Neural cell (in vitro differentiated cells): ENCODE data around the gene LRRC8D. TPM values are rescaled to one million over a fixed set of nuclear protein-coding genes. Genes with fewer than 3 reads are reported as not detected.

ENCODE experiments used
- H2AFZ ChIP-seq: fragments of 200-600, 300-800 bp; sonication (generic), shearing (Covaris generic); 2 replicates; pipeline ENCODE4 v1.6.0; 2014; ENCODE audit warnings: low read depth, mild to moderate bottlenecking, antibody characterized with exemption, low read length, moderate library complexity
- H3F3A ChIP-seq: fragments of 200-600 bp; shearing (Covaris generic); 2 replicates; pipeline ENCODE4 v1.6.1; 2016; ENCODE audit warnings: mild to moderate bottlenecking, moderate library complexity, mixed read lengths, antibody characterized with exemption, low read length; ENCODE audit not compliant: insufficient read depth, poor library complexity, severe bottlenecking
- H3K27ac ChIP-seq: fragments of 200-600, 300-800 bp; sonication (generic), shearing (Covaris generic); 2 replicates; pipeline ENCODE4 v1.5.1; 2014; ENCODE audit warnings: mild to moderate bottlenecking, low read length, moderate library complexity
- H3K27me3 ChIP-seq: fragments of 300-800, 200-600 bp; sonication (generic), shearing (Covaris generic); 2 replicates; pipeline ENCODE4 v1.6.0; 2014; ENCODE audit warnings: mild to moderate bottlenecking, low read depth, low read length, moderate library complexity; ENCODE audit not compliant: insufficient read depth
- H3K36me3 ChIP-seq: fragments of 300-800, 200-600 bp; sonication (generic), shearing (Covaris generic); 2 replicates; pipeline ENCODE4 v1.5.1; 2014; ENCODE audit warnings: mild to moderate bottlenecking, antibody characterized with exemption, low read length, moderate library complexity; ENCODE audit not compliant: insufficient read depth
- H3K4me2 ChIP-seq: fragments of 300-800, 200-600 bp; sonication (generic), shearing (Covaris generic); 2 replicates; pipeline ENCODE4 v1.6.0; 2014; ENCODE audit warnings: mild to moderate bottlenecking, low read length
- H3K4me3 ChIP-seq: fragments of 300-800, 200-600 bp; sonication (generic), shearing (Covaris generic); 2 replicates; pipeline ENCODE4 v1.5.1; 2014; ENCODE audit warnings: mild to moderate bottlenecking, low read length, moderate library complexity
- H3K79me2 ChIP-seq: fragments of 200-600 bp; shearing (Covaris generic); replicated peaks from 2 replicates; pipeline ENCODE4 v1.6.0; 2014; ENCODE audit warnings: mild to moderate bottlenecking, low read length, moderate library complexity; ENCODE audit not compliant: insufficient read depth
- H3K9ac ChIP-seq: fragments of 300-800, 200-600 bp; sonication (generic), shearing (Covaris generic); 2 replicates; pipeline ENCODE4 v1.6.1; 2016; ENCODE audit warnings: mild to moderate bottlenecking, low read length, mixed read lengths
- H3K9me2 ChIP-seq: fragments of 200-600 bp; shearing (Covaris generic); 2 replicates; pipeline ENCODE4 v1.6.1; 2016; ENCODE audit warnings: mild to moderate bottlenecking, low read length, mixed read lengths; ENCODE audit not compliant: insufficient read depth
- H3K9me3 ChIP-seq: fragments of 200-600, 300-800 bp; sonication (generic), shearing (Covaris generic); 2 replicates; pipeline ENCODE4 v1.6.1; 2016; ENCODE audit warnings: mild to moderate bottlenecking, mixed run types, low read length, moderate library complexity, mixed read lengths
- H4K20me1 ChIP-seq: fragments of 200-600 bp; shearing (Covaris generic); 2 replicates; pipeline ENCODE4 v1.6.1; 2016; ENCODE audit warnings: mild to moderate bottlenecking, mixed run types; ENCODE audit not compliant: insufficient read depth
- CTCF ChIP-seq: fragments of 450-650 bp; IDR thresholded peaks from 2 replicates; pipeline ENCODE4 v1.5.1; 2014; ENCODE audit warnings: antibody characterized with exemption, mild to moderate bottlenecking, moderate library complexity; ENCODE audit not compliant: poor library complexity, severe bottlenecking
- EP300 ChIP-seq: fragments of 450-650 bp; conservative IDR thresholded peaks from 2 replicates; pipeline ENCODE4 v1.6.1; 2014; ENCODE audit warnings: antibody characterized with exemption, mild to moderate bottlenecking, moderate library complexity; ENCODE audit not compliant: poor library complexity, severe bottlenecking
- EZH2 ChIP-seq: fragments of 200-600, 300-800 bp; shearing (Covaris generic), sonication (generic); IDR thresholded peaks from 2 replicates; pipeline ENCODE4 v1.6.1; 2014; ENCODE audit warnings: antibody characterized with exemption, low read length, borderline replicate concordance, mild to moderate bottlenecking; ENCODE audit not compliant: insufficient read depth, poor library complexity, severe bottlenecking
- MXI1 ChIP-seq: fragments of 450-650 bp; conservative IDR thresholded peaks from 2 replicates; pipeline ENCODE4 v1.6.1; 2014; ENCODE audit warnings: antibody characterized with exemption, mild to moderate bottlenecking; ENCODE audit not compliant: poor library complexity, severe bottlenecking
- POLR2AphosphoS5 ChIP-seq: IDR thresholded peaks from 2 replicates; pipeline ENCODE4 v1.6.1; 2012
- RAD21 ChIP-seq: fragments of 450-650 bp; conservative IDR thresholded peaks from 2 replicates; pipeline ENCODE4 v1.6.1; 2014; ENCODE audit warnings: antibody characterized with exemption, mild to moderate bottlenecking, moderate library complexity
- SMC3 ChIP-seq: fragments of 450-650 bp; conservative IDR thresholded peaks from 2 replicates; pipeline ENCODE4 v1.6.1; 2014; ENCODE audit warnings: antibody characterized with exemption, mild to moderate bottlenecking, moderate library complexity; ENCODE audit not compliant: poor library complexity
- TAF1 ChIP-seq: IDR thresholded peaks from 2 replicates; pipeline ENCODE4 v1.6.1; 2012; ENCODE audit warnings: low read depth
- polyA plus RNA-seq: library from polyadenylated mRNA; depleted of rRNA; stranded (reverse); fragments of >200 nt; gene quantifications from 2 replicates; pipeline ENCODE4 v1.2.3, GENCODE V29; 2014
- TF ChIP-seq, protein P1 (sequence below): IDR thresholded peaks from 2 replicates; pipeline ENCODE4 v1.6.1; 2012; ENCODE audit warnings: borderline replicate concordance

The LRRC8D gene
- polyA plus RNA-seq, 1 donor from 2014 or later: 43.7 TPM

GRCh38 chr1:89834083-89834704 is 13.4 kb downstream of the LRRC8D start:
- no peak overlapping the region for H3K27ac ChIP-seq
- peaks cover 38% of the 10 kb centered on the region for H3K79me2 ChIP-seq
- no peak overlapping the region for H2AFZ ChIP-seq
- H3K27me3 ChIP-seq: no peaks in the 10 kb centered on the region
- H3K9me3 ChIP-seq: no peaks in the 10 kb centered on the region
- no peaks in the 10 kb centered on the region for H3K9me2 ChIP-seq
- no peaks in the 10 kb centered on the region for H4K20me1 ChIP-seq
- H3K4me2 ChIP-seq: no peak overlapping the region
- H3K36me3 ChIP-seq: no peaks in the 10 kb centered on the region
- H3F3A ChIP-seq: no peaks in the 10 kb centered on the region
- H3K9ac ChIP-seq: no peak overlapping the region
- no peak overlapping the region for H3K4me3 ChIP-seq
- TF ChIP-seq EP300 (no peak), SMC3 (no peak), RAD21 (no peak), CTCF (no peak), MXI1 (no peak), TAF1 (no peak), EZH2 (no peak), POLR2AphosphoS5 (no peak)
- TF ChIP-seq, protein P1, sequence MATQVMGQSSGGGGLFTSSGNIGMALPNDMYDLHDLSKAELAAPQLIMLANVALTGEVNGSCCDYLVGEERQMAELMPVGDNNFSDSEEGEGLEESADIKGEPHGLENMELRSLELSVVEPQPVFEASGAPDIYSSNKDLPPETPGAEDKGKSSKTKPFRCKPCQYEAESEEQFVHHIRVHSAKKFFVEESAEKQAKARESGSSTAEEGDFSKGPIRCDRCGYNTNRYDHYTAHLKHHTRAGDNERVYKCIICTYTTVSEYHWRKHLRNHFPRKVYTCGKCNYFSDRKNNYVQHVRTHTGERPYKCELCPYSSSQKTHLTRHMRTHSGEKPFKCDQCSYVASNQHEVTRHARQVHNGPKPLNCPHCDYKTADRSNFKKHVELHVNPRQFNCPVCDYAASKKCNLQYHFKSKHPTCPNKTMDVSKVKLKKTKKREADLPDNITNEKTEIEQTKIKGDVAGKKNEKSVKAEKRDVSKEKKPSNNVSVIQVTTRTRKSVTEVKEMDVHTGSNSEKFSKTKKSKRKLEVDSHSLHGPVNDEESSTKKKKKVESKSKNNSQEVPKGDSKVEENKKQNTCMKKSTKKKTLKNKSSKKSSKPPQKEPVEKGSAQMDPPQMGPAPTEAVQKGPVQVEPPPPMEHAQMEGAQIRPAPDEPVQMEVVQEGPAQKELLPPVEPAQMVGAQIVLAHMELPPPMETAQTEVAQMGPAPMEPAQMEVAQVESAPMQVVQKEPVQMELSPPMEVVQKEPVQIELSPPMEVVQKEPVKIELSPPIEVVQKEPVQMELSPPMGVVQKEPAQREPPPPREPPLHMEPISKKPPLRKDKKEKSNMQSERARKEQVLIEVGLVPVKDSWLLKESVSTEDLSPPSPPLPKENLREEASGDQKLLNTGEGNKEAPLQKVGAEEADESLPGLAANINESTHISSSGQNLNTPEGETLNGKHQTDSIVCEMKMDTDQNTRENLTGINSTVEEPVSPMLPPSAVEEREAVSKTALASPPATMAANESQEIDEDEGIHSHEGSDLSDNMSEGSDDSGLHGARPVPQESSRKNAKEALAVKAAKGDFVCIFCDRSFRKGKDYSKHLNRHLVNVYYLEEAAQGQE: no peak

DNA sequence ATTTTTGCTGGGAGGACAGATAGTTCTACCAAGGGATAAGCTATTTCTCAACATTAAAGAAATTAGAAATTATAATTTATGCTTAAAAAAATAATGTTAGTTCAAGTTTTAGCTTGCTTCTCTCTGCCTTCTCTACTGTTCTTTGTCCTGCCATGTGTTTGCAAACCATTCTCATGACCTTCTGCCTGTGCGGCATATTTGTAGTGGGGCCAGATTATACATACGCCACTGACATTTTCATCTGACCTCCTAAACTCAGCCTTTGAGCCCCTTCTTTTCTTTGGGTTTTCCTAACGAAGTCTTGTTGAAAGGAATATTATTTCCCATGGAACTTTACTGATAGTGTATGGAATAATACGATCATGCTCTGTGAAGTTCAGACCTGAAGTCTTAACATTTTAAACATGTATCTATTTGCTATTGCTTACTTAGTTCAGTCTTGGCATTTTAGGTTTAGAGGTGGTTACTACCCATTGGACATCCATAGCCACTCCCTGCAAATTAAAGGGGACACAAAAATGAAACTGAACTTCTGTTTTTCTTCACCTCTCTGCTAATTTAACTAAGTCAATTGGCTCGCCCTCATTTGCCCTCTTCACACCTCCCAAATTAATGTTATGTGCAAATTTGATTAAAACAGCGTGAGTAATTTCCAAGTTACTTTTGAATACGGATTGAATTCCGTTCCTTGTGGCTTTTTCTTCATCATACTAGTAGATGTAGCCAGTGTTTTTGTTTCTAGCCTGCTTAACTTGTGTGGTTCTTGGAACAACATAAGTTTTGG is 15.6 kb downstream of the LRRC8D start:
- Histone ChIP-seq H3K4me2 (no peak overlapping the region), H3F3A (no peaks in the 10 kb centered on the region), H3K27me3 (no peaks in the 10 kb centered on the region), H3K9ac (no peak overlapping the region), H3K4me3 (no peak overlapping the region), H2AFZ (no peak overlapping the region), H3K27ac (no peak overlapping the region), H3K9me3 (no peaks in the 10 kb centered on the region), H3K79me2 (peaks cover 42% of the 10 kb centered on the region), H3K36me3 (no peaks in the 10 kb centered on the region), H4K20me1 (no peaks in the 10 kb centered on the region), H3K9me2 (no peaks in the 10 kb centered on the region)
- TF ChIP-seq EP300 (no peak), POLR2AphosphoS5 (no peak), EZH2 (no peak), SMC3 (no peak), RAD21 (no peak)
- TF ChIP-seq, protein P1: no peak
